ENCODE data around the gene KIAA1671. TPM values are rescaled to one million over a fixed set of nuclear protein-coding genes. Genes with fewer than 3 reads are reported as not detected.

The KIAA1671 gene
- total and polyA plus RNA-seq, 2 of the 13 experiments (the other 11 are each of a cell fraction or from before 2014, with no cell fraction given): 13.5 to 13.6 TPM

DNA sequence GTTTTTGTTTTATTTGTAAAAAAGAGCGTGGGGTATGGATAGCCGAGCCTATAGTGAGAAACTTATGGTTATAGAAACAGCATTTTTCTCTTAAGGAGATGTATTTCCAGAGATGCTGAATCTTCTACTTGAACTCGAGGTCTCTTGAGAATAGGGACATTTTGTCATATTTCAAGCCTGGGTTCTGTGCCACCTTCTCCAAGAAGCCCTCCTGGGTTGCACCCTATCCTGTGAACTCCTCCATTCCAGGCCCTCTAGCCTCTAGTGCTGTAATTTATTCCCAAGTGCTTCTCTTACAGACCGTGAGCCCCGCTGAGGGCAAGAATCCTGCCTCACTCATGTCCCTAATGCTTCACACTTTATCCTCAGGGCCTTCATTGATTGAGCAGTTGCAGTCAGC, 108.6 kb downstream of the KIAA1671 start:
- no TSS peak for BruUV-seq (replicated peaks)
- no peak overlapping the region for H2AFZ ChIP-seq (ENCODE audit: low read length)
- POLR2A ChIA-PET: no interaction called here
- no peaks in the 10 kb centered on the region for H3K79me2 ChIP-seq (ENCODE audit: insufficient read depth, low read length)
- no peak overlapping the region for H3K9ac ChIP-seq (ENCODE audit: insufficient read depth, low read depth, low read length)
- no peak overlapping the region for H3K27ac ChIP-seq (ENCODE audit: extremely low read length, insufficient read depth, low read length)
- CTCF ChIA-PET (ENCODE audit: low intra/inter-chr PET ratio, low total read pairs): no interaction called here
- no peaks in the 10 kb centered on the region; the same call in 1 of the 2 replicates for H4K20me1 ChIP-seq (ENCODE audit: insufficient read depth, low read length)
- DNase-seq (ENCODE audit: low spot score) (no peak), FAIRE-seq (no peak), ATAC-seq (no peak)
- no peaks in the 10 kb centered on the region for H3K36me3 ChIP-seq (replicated peaks in 1 of 2; ENCODE audit: control insufficient read depth in 1 of 2, insufficient read depth in 2 of 2, low read length in 2 of 2)
- in situ Hi-C loops (cut with HindIII; ENCODE audit: extremely low pct_ligation_motif_present, low pct_unique_long_range_greater_than_20kb): no loop called here
- intact Hi-C loops (cut with micrococcal nuclease; ENCODE audit: unreplicated experiment): no loop called here
- no peak overlapping the region for H3K4me2 ChIP-seq (ENCODE audit: low read depth, low read length)
- H3K27me3 ChIP-seq (ENCODE audit: control insufficient read depth in 1 of 2, insufficient read depth in 2 of 2, low read length in 2 of 2): no peaks in the 10 kb centered on the region
- TF ChIP-seq ZFP36 (IDR thresholded peaks at IDR 0.05; ENCODE audit: borderline replicate concordance, low read depth, low read length, partially characterized antibody): peak; percentile 54
- TF ChIP-seq SAFB2 (CRISPR knock-in tag; IDR thresholded peaks at IDR 0.05; ENCODE audit: borderline replicate concordance, low read depth): no peak
- WGBS (ENCODE audit: low lambda C conversion rate): 96% methylated on average over 5 of the region's 5 CpGs
- H3K4me3 ChIP-seq (replicated peaks in 1 of 3; ENCODE audit: insufficient read depth in 1 of 3, low read depth in 2 of 3, low read length in 3 of 3): no peak overlapping the region
- H3K4me1 ChIP-seq (ENCODE audit: insufficient read depth, low read length): peaks cover 5% of the 10 kb centered on the region; the same call in 1 of the 2 replicates
- no peaks in the 10 kb centered on the region for H3K9me3 ChIP-seq (ENCODE audit: low read length)

DNA sequence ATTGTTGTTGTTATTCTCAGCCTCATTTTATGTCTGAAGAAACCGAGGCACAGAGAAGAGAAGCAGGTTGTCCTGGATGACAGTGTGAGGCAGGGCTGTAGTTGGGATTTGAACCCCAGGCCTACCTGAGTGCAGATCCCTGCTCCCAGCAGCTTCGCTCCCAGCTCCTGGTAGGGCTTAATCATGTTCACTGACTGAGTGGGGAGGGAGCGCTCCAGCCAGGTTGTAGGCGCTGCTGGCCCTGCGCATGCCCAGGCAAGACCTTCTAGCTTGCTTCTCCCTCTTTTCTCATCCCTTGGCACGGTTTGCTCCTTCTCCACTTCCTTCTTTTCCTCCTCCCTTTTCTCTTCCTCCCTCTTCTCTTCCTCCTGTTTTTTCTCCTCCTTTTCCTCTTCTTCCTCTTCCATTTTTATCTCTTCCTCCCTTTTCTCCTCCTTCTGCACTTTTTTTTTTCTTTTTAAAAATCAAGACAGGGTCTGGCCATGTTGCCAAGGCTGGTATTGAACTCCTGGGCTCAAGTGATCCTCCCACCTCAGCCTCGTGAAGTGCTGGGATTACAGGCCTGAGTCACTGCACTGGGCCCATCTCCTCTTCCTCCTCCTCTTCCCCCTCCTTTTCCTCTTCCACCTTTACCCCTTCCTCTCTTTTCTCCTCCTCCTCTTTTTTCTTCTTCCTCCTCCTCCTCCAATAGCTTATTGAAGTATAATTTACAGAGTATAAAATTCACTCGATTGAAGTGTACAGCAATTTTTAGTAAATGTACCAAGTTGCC, 109.3 kb downstream of the KIAA1671 start:
- ChIA-PET POLR2A (no interaction called here), CTCF (ENCODE audit: low intra/inter-chr PET ratio, low total read pairs) (no interaction called here)
- WGBS (ENCODE audit: low lambda C conversion rate): 92% methylated on average over 8 of the region's 8 CpGs
- FAIRE-seq: no peak
- DNase-seq (ENCODE audit: low spot score): no peak
- H3K27ac ChIP-seq (ENCODE audit: extremely low read length, insufficient read depth, low read length): no peak overlapping the region
- no peak for ATAC-seq
- H3K27me3 ChIP-seq (ENCODE audit: control insufficient read depth in 1 of 2, insufficient read depth in 2 of 2, low read length in 2 of 2): no peaks in the 10 kb centered on the region
- no TSS peak for BruUV-seq (replicated peaks)
- H3K4me1 ChIP-seq (ENCODE audit: insufficient read depth, low read length): peaks cover 5% of the 10 kb centered on the region; the same call in 1 of the 2 replicates
- no peaks in the 10 kb centered on the region for H3K9me3 ChIP-seq (ENCODE audit: low read length)
- in situ Hi-C loops (cut with HindIII; ENCODE audit: extremely low pct_ligation_motif_present, low pct_unique_long_range_greater_than_20kb) (no loop called here), intact Hi-C loops (cut with micrococcal nuclease; ENCODE audit: unreplicated experiment) (no loop called here)
- H3K4me2 ChIP-seq (ENCODE audit: low read depth, low read length): no peak overlapping the region
- H3K79me2 ChIP-seq (ENCODE audit: insufficient read depth, low read length): no peaks in the 10 kb centered on the region
- no peak overlapping the region for H3K9ac ChIP-seq (ENCODE audit: insufficient read depth, low read depth, low read length)
- no peaks in the 10 kb centered on the region; the same call in 1 of the 2 replicates for H4K20me1 ChIP-seq (ENCODE audit: insufficient read depth, low read length)
- H2AFZ ChIP-seq (ENCODE audit: low read length): no peak overlapping the region
- no peaks in the 10 kb centered on the region for H3K36me3 ChIP-seq (replicated peaks in 1 of 2; ENCODE audit: control insufficient read depth in 1 of 2, insufficient read depth in 2 of 2, low read length in 2 of 2)
- TF ChIP-seq ZNF543 (CRISPR knock-in tag; IDR thresholded peaks at IDR 0.05) (no peak), MED8 (CRISPR knock-in tag; IDR thresholded peaks at IDR 0.05; ENCODE audit: insufficient replicate concordance) (no peak), ZNF564 (CRISPR knock-in tag; IDR thresholded peaks at IDR 0.05) (no peak), ZNF776 (CRISPR knock-in tag; IDR thresholded peaks at IDR 0.05) (no peak), YEATS4 (CRISPR knock-in tag; IDR thresholded peaks at IDR 0.05; ENCODE audit: borderline replicate concordance) (no peak), TARDBP (CRISPR knock-in tag; IDR thresholded peaks at IDR 0.05) (no peak), GTF3A (CRISPR knock-in tag; conservative IDR thresholded peaks at IDR 0.05) (no peak), ZNF713 (CRISPR knock-in tag; IDR thresholded peaks at IDR 0.05) (no peak), SPEN (CRISPR knock-in tag; IDR thresholded peaks at IDR 0.05; ENCODE audit: low read depth) (no peak), MXI1 (IDR thresholded peaks at IDR 0.05; ENCODE audit: borderline replicate concordance, low read depth, low read length) (no peak)
- TF ChIP-seq, protein P1, sequence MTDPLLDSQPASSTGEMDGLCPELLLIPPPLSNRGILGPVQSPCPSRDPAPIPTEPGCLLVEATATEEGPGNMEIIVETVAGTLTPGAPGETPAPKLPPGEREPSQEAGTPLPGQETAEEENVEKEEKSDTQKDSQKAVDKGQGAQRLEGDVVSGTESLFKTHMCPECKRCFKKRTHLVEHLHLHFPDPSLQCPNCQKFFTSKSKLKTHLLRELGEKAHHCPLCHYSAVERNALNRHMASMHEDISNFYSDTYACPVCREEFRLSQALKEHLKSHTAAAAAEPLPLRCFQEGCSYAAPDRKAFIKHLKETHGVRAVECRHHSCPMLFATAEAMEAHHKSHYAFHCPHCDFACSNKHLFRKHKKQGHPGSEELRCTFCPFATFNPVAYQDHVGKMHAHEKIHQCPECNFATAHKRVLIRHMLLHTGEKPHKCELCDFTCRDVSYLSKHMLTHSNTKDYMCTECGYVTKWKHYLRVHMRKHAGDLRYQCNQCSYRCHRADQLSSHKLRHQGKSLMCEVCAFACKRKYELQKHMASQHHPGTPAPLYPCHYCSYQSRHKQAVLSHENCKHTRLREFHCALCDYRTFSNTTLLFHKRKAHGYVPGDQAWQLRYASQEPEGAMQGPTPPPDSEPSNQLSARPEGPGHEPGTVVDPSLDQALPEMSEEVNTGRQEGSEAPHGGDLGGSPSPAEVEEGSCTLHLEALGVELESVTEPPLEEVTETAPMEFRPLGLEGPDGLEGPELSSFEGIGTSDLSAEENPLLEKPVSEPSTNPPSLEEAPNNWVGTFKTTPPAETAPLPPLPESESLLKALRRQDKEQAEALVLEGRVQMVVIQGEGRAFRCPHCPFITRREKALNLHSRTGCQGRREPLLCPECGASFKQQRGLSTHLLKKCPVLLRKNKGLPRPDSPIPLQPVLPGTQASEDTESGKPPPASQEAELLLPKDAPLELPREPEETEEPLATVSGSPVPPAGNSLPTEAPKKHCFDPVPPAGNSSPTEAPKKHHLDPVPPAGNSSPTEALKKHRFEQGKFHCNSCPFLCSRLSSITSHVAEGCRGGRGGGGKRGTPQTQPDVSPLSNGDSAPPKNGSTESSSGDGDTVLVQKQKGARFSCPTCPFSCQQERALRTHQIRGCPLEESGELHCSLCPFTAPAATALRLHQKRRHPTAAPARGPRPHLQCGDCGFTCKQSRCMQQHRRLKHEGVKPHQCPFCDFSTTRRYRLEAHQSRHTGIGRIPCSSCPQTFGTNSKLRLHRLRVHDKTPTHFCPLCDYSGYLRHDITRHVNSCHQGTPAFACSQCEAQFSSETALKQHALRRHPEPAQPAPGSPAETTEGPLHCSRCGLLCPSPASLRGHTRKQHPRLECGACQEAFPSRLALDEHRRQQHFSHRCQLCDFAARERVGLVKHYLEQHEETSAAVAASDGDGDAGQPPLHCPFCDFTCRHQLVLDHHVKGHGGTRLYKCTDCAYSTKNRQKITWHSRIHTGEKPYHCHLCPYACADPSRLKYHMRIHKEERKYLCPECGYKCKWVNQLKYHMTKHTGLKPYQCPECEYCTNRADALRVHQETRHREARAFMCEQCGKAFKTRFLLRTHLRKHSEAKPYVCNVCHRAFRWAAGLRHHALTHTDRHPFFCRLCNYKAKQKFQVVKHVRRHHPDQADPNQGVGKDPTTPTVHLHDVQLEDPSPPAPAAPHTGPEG (CRISPR knock-in tag; IDR thresholded peaks at IDR 0.05): no peak
- no peak overlapping the region for H3K4me3 ChIP-seq (replicated peaks in 1 of 3; ENCODE audit: insufficient read depth in 1 of 3, low read depth in 2 of 3, low read length in 3 of 3)
